Upper lobe of right lung (tissue), 1 donor: ENCODE results near the gene EDARADD. TPM values are rescaled to one million over a fixed set of nuclear protein-coding genes. Genes with fewer than 3 reads are reported as not detected.
"Not testable (repeated sequence)": the region's sequence is repeated elsewhere in the genome, so short reads cannot be mapped to it uniquely, and the experiment has no call there.

ENCODE experiments used
- ATAC-seq: fragments of 200-7000 bp; cut with Tn5 transposase; one replicate; pipeline ENCODE4 v1.9.1; 2020; ENCODE audit warnings: mild to moderate bottlenecking, moderate library complexity
- DNase-seq: peaks from one replicate; pipeline ENCODE4 v3.0.0-alpha.2; 2020
- H3K27ac ChIP-seq: fragments of 200-600 bp; one replicate; pipeline ENCODE4 v1.8.0; 2022
- H3K27me3 ChIP-seq: fragments of 200-600 bp; one replicate; pipeline ENCODE4 v1.8.0; 2022; ENCODE audit warnings: mild to moderate bottlenecking
- H3K36me3 ChIP-seq: fragments of 200-600 bp; one replicate; pipeline ENCODE4 v1.8.0; 2022
- H3K4me1 ChIP-seq: fragments of 200-600 bp; one replicate; pipeline ENCODE4 v1.8.0; 2022
- H3K4me3 ChIP-seq: fragments of 200-600 bp; one replicate; pipeline ENCODE4 v1.8.0; 2022; ENCODE audit warnings: mild to moderate bottlenecking
- H3K9me3 ChIP-seq: fragments of 200-600 bp; one replicate; pipeline ENCODE4 v1.8.0; 2022
- CTCF ChIP-seq: fragments of 200-600 bp; IDR thresholded peaks from one replicate; pipeline ENCODE4 v1.8.0; 2022; ENCODE audit warnings: antibody characterized with exemption
- intact Hi-C: fragments of 100-400 bp; cut with DNase I; formaldehyde crosslinking; loops from one replicate; pipeline ENCODE4 v1.11.0; 2022
- total RNA-seq: library from RNA; stranded (reverse); fragmentation: NEBNext Ultra II Directional; extraction: Animal tissue kit (Norgen Biotek cat#: 25700); gene quantifications from one replicate; pipeline ENCODE4 v1.2.1, GENCODE V29; 2021
- donor health status: DM: no; HTN: yes; CAD: no; lungs with severe emphysema.

Gene EDARADD
- total RNA-seq, 1 donor from 2014 or later = 0.78 TPM

DNA sequence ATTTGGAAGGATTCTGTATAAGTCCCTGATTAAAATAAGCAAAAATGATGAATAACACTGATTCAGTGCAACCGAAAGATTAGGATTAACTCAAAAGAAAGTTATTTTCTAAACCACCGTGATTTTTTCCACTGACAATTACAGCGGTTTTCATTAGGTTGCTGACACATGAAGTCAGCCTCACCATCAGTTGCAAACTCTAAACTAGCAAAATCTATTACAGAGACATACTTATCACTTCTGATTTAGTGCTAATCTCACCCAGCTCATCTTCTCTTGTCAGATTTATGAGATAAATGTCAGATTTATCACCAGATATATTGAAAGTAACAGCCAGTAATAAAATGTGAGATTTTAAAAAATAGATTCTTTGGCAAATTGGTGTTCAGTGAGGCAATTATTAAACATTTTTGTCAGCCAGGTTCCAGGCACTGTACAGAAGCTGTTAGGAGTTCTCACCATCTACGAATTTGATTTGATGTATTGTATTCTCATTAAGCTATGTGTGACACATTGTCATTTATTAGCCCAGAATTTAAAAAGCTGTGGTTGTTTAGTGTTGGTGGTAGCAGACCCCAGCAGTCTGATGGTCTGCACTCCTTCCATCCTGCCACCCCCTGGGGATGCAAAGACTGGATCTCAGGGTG lies 92.4 kb downstream of the EDARADD start:
- intact Hi-C loops = no loop called here

DNA sequence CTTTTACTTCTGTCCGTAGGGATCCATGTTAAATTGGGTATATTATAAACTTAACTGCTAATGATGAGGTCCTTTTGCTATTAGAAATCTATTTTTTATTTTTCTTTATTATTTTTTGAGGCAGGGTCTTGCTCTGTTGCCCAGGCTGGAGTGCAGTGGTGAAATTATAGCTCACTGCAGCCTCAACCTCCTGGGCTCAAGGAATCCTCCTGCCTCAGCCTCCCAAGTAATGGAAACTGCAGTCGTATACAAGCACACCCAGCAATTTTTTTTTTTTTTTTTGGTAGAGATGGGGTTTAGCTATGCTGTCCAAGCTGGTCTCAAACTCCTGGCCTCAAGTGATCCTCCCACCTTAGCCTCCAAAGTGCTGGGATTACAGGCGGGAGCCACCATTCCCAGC lies 95.1 kb downstream of the EDARADD start:
- H3K9me3 ChIP-seq, DNase-seq, H3K4me3 ChIP-seq, H3K36me3 ChIP-seq, H3K4me1 ChIP-seq, H3K27me3 ChIP-seq, H3K27ac ChIP-seq, ATAC-seq, intact Hi-C loops: not testable (repeated sequence)

More for the DNA sequence above, 92.4 kb downstream of the EDARADD start:
- no peak for DNase-seq
- no peaks in the 10 kb centered on the region for H3K9me3 ChIP-seq
- TF ChIP-seq CTCF = no peak
- H3K4me1 ChIP-seq = no peaks in the 10 kb centered on the region
- no peak for ATAC-seq
- H3K4me3 ChIP-seq = no peak overlapping the region
- no peak overlapping the region for H3K27ac ChIP-seq
- no peaks in the 10 kb centered on the region for H3K27me3 ChIP-seq
- no peaks in the 10 kb centered on the region for H3K36me3 ChIP-seq

- DNase-seq = no peak
- no peaks in the 10 kb centered on the region for H3K27me3 ChIP-seq
- no peaks in the 10 kb centered on the region for H3K9me3 ChIP-seq
- H3K36me3 ChIP-seq = no peaks in the 10 kb centered on the region
- intact Hi-C loops = loop anchor here (10.0 kb wide), 1 partner anchor 385 kb away; no protein-coding TSS in a partner anchor
- H3K27ac ChIP-seq = no peak overlapping the region
- no peak overlapping the region for H3K4me3 ChIP-seq
- peak; percentile 64 for TF ChIP-seq CTCF
- H3K4me1 ChIP-seq = no peaks in the 10 kb centered on the region
- ATAC-seq = peak; percentile 80
These were observed 95.8 kb downstream of the EDARADD start for GRCh38 chr1:236489710-236490377.

DNA sequence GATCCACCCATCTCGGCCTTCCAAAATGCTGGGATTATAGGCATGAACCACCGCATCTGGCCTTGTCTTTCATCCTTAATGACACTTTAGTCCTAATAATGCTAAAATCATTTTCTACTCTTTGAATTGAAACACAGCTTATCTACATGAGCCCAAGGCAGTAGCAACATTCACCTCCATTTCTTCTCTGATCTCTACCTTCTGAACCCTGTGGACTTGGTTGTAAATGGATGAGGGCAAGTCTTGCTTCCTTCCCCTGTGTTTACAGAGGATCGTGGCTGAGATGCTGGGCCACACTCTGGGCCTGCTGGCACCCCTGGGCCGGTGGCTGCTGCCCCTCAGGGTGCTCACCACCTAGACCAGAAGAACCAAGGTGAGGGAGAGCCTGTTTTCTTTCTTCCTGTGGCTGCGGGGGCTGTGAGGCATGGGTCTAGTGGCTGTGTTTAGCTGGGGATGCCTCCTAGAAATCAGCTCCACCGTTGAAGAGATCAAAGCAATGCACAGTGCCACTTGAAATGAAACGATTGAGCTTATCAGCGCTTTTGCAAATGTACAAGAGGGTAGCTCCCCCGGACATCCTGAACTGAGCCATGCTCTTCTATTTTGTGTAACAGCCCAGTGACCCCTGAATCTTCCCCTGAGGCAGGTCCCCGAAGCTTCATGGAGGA lies 97.5 kb downstream of the EDARADD start:
- intact Hi-C loops = loop anchor here (10.0 kb wide), 1 partner anchor 387 kb away; no protein-coding TSS in a partner anchor
- Histone ChIP-seq H3K9me3 (no peaks in the 10 kb centered on the region), H3K36me3 (no peaks in the 10 kb centered on the region), H3K27me3 (no peaks in the 10 kb centered on the region), H3K4me1 (no peaks in the 10 kb centered on the region), H3K4me3 (no peak overlapping the region), H3K27ac (no peak overlapping the region)
- no peak for TF ChIP-seq CTCF
- no peak for ATAC-seq
- DNase-seq = no peak

- Histone ChIP-seq H3K4me3 (no peak overlapping the region), H3K9me3 (no peaks in the 10 kb centered on the region), H3K27ac (no peak overlapping the region), H3K27me3 (no peaks in the 10 kb centered on the region), H3K36me3 (no peaks in the 10 kb centered on the region), H3K4me1 (no peaks in the 10 kb centered on the region)
- DNase-seq (no peak), ATAC-seq (no peak)
- intact Hi-C loops = loop anchor here (10.0 kb wide), 1 partner anchor 388 kb away; no protein-coding TSS in a partner anchor
- TF ChIP-seq CTCF = no peak
These were observed 98.3 kb downstream of the EDARADD start for GRCh38 chr1:236492378-236492777.

GRCh38 chr1:236494082-236494481 lies 100.0 kb downstream of the EDARADD start:
- no peaks in the 10 kb centered on the region for H3K36me3 ChIP-seq
- intact Hi-C loops = loop anchor here (10.0 kb wide), 1 partner anchor 389 kb away; no protein-coding TSS in a partner anchor
- H3K4me1 ChIP-seq = no peaks in the 10 kb centered on the region
- no peaks in the 10 kb centered on the region for H3K27me3 ChIP-seq
- H3K27ac ChIP-seq = no peak overlapping the region
- TF ChIP-seq CTCF = no peak
- no peaks in the 10 kb centered on the region for H3K9me3 ChIP-seq
- H3K4me3 ChIP-seq = no peak overlapping the region
- ATAC-seq (no peak), DNase-seq (no peak)
